NCI-H2107 treated with DMSO at 0.1 percent for 48 hours (cell line): ENCODE data around the gene IRX1.

Source experiments
- DNase-seq: peaks from one replicate; lab custom pipeline; 2025; ENCODE audit not compliant: unreplicated experiment; lab: John Stamatoyannopoulos, UW

IRX1 gene

DNA sequence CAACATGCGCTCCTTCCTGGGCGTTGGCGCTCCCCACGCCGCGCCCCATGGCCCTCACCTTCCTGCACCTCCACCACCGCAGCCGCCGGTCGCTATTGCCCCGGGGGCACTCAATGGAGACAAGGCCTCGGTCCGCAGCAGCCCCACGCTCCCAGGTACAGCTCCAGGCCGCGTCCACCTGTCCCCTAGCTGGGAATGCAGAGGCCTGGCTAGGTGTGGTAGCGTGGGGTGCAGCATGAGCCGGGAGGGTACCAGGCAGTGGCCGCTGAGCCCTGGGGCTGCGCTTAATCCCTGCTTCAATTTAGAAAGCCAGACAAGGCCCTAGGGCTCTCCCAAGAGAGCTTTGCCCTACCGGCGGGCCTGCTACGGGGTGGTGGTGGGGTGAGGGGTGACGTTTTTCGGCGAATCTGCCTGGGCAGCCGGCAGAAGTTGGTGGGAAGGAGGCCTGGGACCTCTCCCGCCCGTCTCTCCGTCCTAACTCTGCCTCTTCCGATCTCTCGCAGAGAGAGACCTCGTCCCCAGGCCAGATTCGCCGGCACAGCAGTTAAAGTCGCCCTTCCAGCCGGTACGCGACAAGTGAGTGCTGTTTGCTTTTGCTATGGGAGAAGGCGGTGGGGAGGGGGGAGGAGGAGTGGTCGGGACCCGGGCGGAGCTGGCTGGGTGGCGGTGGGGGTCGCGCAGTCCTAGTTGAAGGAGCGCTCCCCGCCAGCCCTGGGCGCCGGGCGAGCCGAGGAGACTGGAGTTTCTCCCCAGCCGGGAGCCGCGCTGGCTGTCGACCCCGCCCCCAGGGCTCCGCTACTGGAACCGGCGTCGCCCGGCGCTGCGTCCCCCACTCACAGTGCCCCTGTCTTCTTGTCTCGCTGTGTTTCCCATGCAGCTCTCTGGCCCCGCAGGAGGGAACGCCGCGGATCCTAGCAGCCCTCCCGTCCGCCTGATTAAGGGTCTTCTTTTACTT lies 4.8 kb downstream of the IRX1 start:
- no peak for DNase-seq

DNA sequence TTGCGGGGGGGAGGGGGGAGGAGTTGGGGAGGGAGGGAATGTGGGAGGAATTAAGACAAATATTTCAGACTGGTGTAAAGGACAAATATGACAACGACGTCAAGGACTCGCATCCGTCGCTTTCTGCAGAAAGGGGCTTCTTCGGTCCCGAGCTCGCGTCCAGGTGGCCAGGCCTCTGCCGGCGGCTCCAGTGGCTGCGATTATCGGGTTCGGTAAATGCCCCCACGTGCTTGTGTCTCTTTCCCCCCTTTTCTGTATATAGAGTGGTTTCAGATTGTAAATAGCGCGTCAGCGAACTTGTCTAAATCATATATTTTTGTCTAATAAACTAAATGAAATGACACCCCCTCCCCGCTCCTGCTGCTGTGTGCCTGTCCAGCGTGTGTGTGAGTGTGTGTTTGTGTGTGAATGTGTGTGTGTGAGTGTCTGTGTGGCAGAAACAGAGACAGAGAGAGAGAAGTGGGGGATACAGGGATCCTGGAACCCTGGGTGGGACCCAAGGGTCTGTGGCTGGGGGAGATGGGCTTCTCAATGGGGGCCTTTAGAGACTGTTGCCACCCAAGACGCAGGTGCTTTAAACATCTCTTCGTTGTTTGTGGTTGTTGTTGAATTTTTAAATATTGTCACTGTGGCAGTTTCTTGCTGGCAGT lies 5.6 kb downstream of the IRX1 start:
- DNase-seq, result no peak

GRCh38 chr5:3601911-3602782 lies 6.5 kb downstream of the IRX1 start:
- DNase-seq, result no peak

DNA sequence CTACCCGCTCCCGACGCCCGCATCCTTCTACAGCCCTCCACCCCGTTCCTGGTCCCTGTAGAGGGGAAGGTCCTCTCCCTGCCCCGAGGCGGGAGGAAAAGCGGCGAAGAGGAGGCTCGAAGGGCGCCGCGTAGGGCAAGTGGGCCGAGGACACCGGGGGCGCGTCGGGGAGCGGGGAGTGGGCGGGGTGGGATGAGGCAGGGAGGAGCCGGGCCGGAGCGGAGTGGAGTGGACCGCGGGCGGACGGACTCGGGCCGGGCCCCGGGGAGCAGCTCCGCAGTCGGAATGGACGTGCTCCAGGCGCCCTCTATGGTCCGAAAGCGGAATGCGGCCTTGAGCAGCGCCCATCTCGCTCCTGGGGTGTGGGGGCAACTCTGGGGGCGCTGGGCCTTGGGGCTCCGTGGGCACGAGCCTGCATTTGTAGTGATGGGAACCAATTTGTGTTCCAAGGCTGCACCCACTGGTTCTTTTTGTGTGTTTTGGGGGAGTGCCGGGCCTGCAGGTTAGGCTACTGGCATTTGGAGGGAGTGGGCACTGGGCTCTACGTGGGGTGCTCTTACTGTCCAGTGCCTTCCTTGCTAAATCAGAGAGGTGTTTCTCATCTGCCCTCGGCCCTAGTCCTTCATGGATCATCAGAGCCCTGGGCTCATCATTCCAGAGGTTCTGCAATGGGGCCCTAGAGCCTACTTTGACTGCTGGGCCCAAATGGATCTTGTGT lies 7.3 kb downstream of the IRX1 start:
- no peak for DNase-seq

- DNase-seq, result no peak
Observed at GRCh38 chr5:3604501-3604900, 8.9 kb downstream of the IRX1 start.

GRCh38 chr5:3605298-3606010 lies 9.8 kb downstream of the IRX1 start:
- DNase-seq, result no peak

DNA sequence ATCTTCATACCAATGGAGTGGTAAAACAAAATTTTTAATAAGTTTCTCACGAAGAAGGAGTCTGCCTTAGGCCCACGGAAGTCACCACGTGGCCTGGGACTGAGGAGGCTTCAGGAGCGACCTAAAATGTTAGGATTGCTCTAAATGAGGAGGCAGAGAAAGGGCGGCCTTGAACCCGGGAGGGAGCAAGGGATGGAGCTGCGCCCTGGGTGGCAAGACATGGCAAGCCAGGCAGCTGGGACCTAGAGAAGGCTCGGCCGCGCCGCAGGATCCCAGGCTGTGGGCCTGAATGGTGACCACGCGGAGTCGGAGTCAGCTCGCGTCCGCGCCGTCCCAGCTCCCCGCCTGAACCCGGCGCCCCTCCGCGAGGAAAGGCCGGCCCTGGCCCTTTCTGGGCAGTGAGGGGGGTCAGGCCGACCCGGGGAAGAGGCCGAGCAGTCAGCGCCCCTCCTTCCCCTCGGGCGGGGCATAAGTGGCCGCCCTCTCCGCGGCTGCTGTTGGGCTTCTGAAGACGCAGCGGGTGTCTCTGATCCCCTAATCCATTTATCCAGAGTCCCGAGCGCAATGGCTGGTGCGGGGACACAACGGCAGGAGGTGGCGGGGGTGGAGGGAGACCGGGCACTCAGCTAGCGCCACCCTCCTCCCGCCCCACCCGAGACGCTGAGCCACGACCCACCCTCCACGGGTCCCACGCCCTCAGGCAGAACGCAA lies 10.6 kb downstream of the IRX1 start:
- no peak for DNase-seq

DNA sequence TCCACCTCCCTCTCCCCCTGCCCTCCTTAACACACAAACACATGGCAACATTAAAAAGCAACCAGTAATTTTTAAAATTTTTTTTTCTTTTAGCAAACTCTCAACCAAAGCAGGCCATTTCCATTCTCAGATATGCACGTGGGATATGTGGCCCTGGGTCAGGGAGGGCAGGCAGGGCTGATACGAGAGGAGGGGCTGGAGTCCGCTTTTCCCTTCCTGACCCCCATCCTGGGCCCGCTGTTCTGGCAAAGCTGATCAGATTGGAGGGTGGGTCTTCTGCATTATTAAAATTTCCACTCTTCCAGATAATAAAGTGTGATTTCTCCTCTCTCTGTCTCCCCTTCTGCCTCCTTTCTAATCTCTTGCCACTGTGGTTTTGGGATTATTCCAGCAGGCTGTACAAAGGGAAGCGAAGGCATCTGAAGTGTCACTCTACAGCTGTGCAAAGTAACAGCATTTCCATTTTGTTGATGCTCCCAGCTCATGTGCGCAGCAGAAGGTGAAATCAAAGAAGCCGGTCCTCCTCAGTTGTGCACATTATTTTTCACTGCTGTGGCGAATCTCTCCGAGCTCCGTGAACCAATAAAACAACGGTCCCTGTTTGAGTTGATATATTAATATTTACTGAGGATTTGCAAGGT lies 12.0 kb downstream of the IRX1 start:
- no peak for DNase-seq

GRCh38 chr5:3609120-3609681 lies 13.6 kb downstream of the IRX1 start:
- DNase-seq, result no peak

DNA sequence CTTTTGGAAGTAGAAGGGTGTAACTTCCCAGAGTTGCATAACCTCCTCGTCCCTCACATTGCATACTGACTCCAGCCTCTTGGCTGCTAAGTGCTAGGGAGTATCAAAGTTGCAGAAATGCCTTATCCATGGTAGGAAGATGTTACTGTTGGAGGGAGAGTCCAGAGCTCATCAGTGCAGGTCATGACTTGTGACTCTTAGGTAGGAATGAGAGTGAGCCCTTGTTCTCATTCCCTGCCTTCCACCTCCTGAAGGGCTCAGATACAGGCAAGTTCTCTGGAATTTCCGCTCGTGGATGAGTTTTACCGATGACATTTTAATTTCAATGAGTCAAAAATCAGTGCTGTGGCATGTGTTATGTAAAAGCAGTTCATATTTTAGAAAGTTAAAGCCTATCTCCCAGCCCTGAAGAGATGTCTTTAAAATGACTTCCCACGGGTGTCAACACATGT lies 17.0 kb downstream of the IRX1 start:
- DNase-seq, result no peak

GRCh38 chr5:3613726-3614125 lies 18.1 kb downstream of the IRX1 start:
- no peak for DNase-seq

DNA sequence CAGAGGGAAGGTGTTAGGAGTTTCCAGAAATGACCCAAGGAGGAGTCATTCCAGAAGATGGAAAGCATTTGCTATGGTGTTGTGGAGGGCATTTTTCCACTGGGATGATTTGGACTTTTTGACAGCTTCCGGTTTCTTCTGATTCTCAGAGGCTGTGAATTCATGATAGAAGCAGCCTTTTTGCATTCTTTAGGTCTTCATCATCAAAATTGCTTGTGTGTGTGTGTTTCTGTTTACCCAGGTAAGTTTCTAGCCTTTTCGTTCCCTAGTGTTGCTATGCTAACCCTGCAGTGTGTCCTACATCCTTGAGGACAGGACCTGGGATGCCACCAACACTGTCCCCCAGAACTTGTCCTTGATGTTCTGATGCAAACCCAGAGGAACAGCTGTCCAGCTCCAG lies 19.6 kb downstream of the IRX1 start:
- no peak for DNase-seq

DNA sequence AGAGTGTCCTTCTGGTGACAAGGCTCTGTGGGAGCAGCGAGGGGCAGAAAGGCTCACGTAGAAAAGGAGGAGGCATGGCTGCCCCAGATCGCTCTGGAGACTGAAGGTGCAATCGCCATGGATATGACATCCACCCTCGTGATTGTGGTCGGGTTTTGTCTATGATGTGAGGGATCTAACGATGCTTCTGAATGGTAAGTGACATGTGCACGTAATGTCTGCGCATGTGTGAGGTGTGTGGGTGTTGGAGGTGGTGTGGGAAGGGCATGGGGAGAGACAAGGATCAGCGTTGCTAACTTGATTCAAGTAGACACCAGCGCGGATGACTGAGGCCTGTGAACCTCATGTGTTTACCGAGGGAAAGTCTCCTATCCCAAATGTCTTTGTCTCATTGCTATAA lies 20.2 kb downstream of the IRX1 start:
- no peak for DNase-seq

GRCh38 chr5:3619579-3619978 lies 23.9 kb downstream of the IRX1 start:
- DNase-seq, result no peak

DNA sequence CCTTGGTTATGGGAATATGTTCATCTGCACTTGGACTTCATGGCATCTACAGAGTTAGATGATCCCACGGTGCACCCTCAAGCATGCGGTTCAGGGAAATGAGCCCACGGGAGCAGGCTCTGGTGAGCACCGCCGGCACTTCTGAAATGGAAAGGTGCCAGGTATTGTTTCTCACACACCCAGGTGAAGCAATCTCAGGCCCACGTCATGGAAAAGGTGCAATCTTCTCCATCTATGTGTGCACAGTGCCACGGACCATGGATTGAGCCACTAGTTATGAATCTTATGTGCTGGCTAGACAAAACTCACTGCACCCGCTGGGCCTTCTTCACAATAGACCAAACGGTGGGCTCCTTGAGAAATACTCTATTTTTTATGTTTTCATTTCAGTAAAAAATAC lies 27.3 kb downstream of the IRX1 start:
- no peak for DNase-seq

- no peak for DNase-seq
Observed at GRCh38 chr5:3625626-3626025, 30.0 kb downstream of the IRX1 start.

- no peak for DNase-seq
Observed at GRCh38 chr5:3634061-3634460, 38.4 kb downstream of the IRX1 start.

DNA sequence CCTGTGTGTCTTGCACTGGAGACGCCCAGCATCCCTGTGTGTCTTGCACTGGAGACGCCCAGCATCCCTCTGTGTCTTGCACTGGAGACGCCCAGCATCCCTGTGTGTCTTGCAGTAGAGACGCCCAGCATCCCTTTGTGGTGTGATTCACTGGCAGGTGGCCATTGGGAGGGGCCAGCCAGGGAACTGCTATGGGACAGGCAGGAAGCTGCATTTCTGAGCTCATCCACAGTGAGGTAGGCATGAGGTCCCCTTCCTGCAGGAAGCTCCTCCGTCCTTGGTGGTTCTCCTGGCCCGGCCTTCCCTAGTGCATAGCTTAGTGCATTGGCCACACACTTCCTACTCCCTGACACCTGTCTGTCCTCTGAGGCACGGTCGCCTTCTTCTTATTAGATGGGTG lies 43.5 kb downstream of the IRX1 start:
- DNase-seq, result no peak

DNA sequence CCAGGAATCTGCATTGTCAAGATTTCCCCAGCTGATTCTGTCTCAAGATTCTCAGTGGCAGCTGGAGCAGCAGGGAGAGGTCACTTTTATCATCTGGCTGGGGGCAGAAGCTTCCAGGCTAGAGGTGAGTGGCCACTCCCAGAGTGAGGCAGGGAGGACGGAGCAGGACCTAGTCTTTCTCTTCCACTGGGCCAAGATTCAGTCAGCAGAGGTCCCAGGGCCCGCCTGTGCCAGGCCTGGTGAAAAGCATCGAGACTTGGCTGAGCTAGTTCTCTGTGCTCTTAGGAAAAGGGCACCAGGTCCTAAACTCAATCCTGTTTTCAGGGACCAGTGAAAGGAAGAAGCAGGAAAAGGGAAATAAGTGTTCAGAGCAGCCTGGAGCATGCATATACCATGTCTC lies 46.6 kb downstream of the IRX1 start:
- no peak for DNase-seq
